Gastrocnemius medialis (tissue), 4 donors: ENCODE results near the gene NCBP1.

ENCODE experiments used
- POLR2A ChIP-seq, 2 donors: fragments of 450-650 bp; IDR thresholded peaks; one replicate each; pipeline ENCODE4 v1.6.1; 2017; ENCODE audit warnings: antibody characterized with exemption in 2 of 2, mild to moderate bottlenecking in 2 of 2, moderate library complexity in 2 of 2
- TF ChIP-seq, protein P1 (sequence below), 5 experiments: fragments of 450-650 bp in 3 of 5; fragments of 200-600 bp in 2 of 5; sonication (generic) in 2 of 5; IDR thresholded peaks in 4 of 5; conservative IDR thresholded peaks in 1 of 5; 1 replicate in 4 of 5; 2 replicates in 1 of 5; pipeline ENCODE4 v1.5.1; 2016 to 2019; ENCODE audit warnings: antibody characterized with exemption in 5 of 5, mild to moderate bottlenecking in 3 of 5, moderate library complexity in 3 of 5

DNA sequence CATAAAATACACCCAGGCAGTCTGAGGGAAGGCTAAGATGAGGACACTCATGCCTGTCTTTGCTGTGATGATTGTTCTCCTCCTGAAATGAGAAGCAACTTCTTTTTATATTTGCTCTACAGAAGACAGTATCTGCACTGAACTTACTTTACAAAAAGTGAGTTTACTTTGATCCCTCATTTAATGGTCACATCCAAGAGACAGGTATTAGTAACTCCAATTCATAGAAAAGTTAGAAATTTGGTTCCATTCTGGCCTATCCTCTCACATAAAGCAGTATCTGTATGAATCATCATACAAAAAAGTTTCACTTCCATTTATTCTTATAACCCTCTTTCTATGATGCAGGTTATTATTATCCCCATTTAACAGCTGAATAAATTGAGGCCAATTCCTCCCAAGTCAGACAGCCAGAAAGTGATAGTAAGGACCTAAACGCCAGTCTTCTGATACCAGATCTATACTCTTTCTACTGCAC is 15.6 kb upstream of the NCBP1 start:
- TF ChIP-seq, protein P1, sequence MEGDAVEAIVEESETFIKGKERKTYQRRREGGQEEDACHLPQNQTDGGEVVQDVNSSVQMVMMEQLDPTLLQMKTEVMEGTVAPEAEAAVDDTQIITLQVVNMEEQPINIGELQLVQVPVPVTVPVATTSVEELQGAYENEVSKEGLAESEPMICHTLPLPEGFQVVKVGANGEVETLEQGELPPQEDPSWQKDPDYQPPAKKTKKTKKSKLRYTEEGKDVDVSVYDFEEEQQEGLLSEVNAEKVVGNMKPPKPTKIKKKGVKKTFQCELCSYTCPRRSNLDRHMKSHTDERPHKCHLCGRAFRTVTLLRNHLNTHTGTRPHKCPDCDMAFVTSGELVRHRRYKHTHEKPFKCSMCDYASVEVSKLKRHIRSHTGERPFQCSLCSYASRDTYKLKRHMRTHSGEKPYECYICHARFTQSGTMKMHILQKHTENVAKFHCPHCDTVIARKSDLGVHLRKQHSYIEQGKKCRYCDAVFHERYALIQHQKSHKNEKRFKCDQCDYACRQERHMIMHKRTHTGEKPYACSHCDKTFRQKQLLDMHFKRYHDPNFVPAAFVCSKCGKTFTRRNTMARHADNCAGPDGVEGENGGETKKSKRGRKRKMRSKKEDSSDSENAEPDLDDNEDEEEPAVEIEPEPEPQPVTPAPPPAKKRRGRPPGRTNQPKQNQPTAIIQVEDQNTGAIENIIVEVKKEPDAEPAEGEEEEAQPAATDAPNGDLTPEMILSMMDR (IDR thresholded peaks at IDR 0.05 in 4 of 5, conservative IDR thresholded peaks at IDR 0.05 in 1 of 5), result no peak
- TF ChIP-seq POLR2A (IDR thresholded peaks at IDR 0.05), result no peak
